ENCODE results near the gene FOXK2.

FOXK2 gene

DNA sequence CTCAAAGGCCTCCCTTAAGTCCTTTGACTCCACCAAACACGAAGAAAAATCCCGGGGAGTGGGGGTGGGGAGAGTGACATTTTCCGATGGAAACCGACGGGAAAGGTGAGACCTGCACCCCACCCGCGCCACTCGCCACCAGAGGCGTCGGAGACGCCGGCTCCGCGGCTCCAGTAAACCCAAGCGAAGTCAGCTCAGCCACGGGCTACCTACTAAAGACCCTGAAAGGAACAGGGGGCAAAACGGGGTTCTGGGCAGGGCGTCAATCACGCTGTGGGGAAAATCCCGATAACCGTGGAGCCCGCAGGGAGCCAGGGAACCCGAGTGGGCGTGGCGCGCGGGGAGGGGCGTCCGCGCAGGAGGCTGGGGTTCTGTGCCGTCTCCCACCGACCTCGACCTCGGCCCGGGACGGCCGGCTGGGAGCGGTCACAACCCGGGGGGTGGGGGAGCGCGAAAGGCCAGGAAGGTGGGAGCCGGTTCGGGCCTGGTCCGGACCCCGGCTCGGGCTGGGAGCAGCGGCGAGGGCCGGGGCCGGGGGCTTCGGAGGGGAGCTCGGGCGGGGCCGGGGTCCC lies 128.1 kb downstream of the FOXK2 start:
- TF ChIP-seq, protein P1, sequence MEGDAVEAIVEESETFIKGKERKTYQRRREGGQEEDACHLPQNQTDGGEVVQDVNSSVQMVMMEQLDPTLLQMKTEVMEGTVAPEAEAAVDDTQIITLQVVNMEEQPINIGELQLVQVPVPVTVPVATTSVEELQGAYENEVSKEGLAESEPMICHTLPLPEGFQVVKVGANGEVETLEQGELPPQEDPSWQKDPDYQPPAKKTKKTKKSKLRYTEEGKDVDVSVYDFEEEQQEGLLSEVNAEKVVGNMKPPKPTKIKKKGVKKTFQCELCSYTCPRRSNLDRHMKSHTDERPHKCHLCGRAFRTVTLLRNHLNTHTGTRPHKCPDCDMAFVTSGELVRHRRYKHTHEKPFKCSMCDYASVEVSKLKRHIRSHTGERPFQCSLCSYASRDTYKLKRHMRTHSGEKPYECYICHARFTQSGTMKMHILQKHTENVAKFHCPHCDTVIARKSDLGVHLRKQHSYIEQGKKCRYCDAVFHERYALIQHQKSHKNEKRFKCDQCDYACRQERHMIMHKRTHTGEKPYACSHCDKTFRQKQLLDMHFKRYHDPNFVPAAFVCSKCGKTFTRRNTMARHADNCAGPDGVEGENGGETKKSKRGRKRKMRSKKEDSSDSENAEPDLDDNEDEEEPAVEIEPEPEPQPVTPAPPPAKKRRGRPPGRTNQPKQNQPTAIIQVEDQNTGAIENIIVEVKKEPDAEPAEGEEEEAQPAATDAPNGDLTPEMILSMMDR (conservative IDR thresholded peaks at IDR 0.05): peak; percentile 33
- H3K27ac ChIP-seq: peak overlapping the region; percentile 100

DNA sequence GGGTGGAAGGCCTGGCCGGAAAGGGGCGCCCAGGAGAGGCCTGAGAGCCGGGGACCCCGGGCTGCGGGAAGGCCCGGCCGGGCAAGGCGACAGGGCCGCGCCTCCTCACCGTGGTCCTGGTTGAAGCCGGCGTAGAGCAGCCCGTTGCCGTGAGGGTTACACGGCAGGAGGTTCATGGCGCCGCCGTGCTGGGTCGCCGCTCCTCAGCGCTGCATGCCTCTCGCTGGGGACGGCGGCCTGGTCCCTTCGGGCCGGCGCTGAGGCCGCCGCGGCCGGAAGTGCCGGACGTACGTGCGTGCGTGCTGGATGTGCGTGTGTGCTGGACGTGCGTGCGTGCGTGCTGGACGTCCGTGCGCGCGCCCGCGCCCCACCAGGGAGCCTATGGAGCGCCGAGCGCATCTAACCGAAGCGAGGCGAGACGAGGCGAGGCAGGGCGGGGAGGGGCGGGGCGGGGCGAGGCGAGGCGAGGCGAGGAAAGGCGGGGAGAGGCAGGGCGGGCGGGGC lies 128.7 kb downstream of the FOXK2 start, which contains the start of gene WDR45B:
Gene WDR45B (minus strand): TSS at position 280 of the 504 bp plus-strand sequence. CDS start 104 bp downstream, at position 176.
- peak within 1 kb of the TSS; percentile 100 for H3K27ac ChIP-seq
- TF ChIP-seq, protein P1 (conservative IDR thresholded peaks at IDR 0.05): no peak

DNA sequence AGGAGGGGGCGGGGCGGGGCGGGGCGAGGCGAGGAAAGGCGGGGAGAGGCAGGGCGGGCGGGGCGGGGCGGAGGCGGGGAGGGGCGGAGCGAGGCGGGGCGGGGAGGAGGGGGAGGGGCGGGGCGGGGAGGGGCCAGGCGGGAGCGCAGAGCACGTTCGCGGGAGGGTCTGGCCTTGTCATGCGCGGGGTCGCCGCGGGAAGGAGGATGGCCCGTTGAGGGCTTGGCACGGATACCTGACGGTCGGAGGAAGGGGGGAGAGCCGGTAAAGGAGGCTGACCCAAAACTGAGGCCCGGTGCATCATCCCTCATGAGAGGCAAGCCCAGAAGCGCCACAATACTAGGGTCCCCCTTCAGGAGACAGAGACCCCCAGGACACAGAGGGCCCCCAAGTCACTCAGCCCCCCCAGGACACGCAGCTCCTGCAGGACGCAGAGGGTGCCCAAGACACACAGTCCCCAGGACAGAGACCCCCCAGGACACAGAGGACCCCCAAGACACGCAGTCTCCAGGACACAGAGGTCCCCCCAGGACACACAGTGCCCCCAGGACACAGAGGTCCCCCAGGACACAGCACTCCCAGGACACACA lies 129.3 kb downstream of the FOXK2 start:
- TF ChIP-seq, protein P1 (conservative IDR thresholded peaks at IDR 0.05): no peak
- H3K27ac ChIP-seq: peak overlapping the region; percentile 69

DNA sequence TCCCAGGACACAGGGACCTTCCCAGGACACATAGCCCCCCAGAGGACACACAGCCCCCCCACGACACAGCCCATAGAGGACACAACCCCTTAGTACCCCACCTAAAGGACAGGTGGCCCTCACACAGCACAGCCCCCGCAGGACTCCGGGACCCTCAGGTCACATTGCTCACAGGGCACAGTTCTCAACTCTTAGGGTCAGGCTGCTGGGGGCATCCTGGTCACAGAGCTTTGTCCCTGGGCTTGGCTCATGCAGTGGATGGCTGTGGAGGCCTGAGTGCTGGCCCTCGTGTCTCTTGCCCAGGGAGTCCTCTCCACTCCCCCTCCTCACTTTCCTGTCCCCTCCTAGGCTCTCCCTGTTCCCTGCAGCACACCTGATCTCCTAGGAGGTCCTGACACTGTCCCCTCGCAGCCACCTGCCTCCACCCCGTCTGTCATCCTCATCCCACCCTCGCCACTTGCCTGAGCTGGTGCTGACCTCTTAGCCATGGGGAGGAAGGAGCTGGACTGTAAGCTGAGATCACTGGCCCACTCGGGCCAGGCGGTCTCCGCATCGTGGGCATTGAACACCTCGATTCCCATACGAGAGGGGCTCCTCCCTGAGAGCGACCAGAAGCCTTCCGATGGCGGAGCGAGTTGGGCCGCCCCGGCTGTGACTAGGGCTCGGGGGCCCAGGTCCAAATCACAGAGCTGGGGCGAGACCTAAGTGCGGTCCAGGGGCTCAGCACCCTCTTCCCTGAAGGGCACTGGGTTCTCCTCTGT lies 130.1 kb downstream of the FOXK2 start:
- H3K27ac ChIP-seq: peak overlapping the region; percentile 69; the same call in 1 of the 2 replicates
- TF ChIP-seq, protein P1 (conservative IDR thresholded peaks at IDR 0.05): no peak

DNA sequence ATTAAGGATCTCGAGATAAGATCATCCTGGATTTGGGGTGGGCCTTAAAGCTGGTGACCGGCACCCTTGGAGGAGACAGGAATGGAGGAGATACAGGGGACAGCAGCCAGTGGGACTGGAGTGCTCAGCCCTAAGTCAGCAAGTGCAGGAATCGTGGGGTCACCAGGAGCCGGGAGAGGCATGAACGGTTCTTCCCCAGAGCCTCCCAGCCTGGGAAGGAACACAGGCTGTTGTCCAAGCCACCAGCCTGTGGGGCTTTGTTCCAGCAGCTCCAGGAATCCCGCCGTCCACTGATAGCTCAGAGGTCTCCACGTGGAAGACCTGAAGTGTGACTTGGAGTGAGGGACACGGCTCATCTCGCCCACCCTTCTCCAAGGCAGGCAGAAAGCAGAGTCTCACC lies 131.2 kb downstream of the FOXK2 start:
- TF ChIP-seq, protein P1 (conservative IDR thresholded peaks at IDR 0.05): no peak

DNA sequence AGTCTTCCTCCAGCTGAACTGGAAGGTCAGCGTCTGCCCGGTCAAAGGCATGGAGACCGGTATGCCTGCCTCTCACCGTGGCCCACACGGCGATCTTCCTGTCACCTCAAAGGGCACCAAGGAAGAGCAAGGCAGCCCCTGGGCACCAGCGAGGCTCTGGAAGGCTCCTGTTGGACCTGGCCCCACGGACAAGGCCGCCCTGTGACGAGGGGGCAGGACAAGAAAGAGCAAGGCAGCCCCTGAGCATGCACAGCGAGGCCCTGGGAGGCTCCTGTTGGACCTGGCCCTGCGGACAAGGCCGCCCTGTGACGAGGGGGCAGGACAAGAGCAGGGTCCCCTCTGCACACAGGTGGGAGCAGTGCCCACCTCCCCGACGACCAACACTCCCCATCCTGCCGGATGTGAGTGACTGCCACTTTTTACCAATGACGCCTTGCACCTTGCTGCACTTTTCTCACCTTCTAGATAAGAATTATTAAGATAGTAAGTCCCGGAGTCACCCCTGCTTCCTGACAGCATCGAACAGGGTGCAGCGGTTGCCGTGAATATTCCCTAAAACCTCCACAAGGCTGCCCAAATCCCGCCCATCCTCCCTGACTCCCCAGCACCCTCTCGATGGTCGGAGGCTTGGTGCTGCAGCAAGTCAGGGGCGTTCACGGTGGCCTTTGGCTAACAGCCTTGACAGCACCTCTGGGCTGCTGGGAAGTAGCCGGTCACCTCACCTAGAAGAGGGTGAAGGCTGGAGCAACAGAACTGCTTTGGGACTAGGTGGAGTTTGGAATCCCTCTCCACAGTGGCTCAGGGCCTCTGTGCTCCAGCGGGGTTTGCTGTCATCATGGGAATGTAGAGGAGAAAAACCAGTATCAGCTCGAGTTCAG lies 134.4 kb downstream of the FOXK2 start:
- peak overlapping the region; percentile 82 for H3K27ac ChIP-seq
- TF ChIP-seq, protein P1 (conservative IDR thresholded peaks at IDR 0.05): no peak

More for the DNA sequence above, 131.2 kb downstream of the FOXK2 start:
- H3K27ac ChIP-seq: no peak overlapping the region
